ENCODE results near the gene GPC3.
"Not testable (repeated sequence)": the region's sequence is repeated elsewhere in the genome, so short reads cannot be mapped to it uniquely, and the experiment has no call there.

GPC3 gene

DNA sequence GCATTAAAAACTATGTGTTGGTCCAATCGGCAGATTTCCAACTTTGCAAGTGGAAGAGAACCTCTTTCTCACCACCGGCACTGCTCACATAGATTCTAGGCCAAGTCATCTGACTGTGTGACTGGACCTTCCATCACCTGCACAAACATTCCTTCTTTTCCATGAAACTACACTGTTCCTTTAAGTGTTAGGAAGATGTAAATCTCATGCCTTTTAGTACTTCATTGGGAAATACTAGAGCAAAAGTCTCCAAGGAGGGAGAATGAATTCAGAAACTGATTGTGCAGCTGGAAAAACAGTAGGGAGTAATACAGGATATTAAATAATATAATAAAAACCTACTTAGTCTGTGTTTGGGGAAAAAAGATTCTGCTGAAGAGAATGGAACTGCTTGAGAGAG lies 238.2 kb downstream of the GPC3 start:
- DNase-seq = no peak

DNA sequence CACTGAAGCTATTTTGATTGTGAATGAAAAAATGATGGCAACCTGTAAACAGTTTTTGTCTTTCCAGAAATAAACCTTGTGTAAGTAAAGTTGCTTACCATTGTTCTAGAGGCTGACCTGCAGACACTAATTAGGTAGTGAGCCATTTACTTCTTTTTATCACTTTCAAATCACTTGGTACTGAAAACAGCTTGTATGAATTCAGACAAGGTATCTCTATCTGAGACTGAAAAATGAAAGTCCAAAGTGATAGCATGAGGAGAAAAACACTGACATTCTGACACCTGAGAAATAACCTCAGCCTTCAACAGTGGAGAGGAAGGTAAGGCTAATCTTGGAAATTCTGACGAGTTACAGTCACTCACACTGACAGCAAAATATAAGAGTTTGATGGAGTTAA lies 238.8 kb downstream of the GPC3 start:
- DNase-seq = no peak

DNA sequence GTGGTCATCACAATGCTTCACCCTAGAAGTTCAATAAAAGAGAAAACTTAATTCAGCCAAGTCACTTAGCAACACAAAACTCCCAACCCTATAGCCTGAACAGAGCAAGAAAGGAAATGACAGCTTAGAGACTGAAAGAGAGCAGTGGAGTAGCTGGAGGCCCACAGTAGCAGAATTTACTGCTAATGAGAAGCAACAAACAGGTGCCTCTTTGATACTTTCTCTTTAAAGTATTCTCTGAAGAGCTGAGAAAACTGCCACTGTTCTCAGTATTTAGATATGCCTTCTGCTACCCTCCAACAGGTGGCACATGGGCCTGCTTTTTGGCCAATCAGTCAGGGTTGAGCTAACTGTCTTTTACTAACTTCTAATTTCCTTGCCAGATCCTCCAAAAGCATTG lies 240.0 kb downstream of the GPC3 start:
- DNase-seq = no peak

- no peak for DNase-seq
These were observed 242.6 kb downstream of the GPC3 start for GRCh38 chrX:133742602-133743305.

- peak; percentile 38 for DNase-seq
These were observed 244.1 kb downstream of the GPC3 start for GRCh38 chrX:133741303-133741702.

DNA sequence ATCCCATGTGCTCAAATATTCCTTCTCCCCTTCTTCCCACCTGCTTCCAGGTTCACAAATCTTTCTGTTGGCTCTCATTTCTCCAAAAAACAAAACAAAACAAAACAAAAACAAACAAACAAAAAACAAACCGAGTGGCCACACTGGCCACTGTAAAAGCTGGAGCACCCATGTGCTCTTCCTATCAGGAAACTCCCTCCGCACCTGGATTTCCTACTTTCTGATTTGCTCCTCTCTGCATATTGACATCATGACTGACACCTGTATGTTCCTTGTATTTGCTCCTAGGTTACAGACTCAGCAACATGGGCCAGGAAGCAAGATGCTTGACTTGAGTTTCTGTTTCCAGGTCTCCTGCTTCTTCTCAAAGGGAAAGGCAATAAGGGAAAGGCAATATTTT lies 258.8 kb downstream of the GPC3 start:
- DNase-seq = no peak

DNA sequence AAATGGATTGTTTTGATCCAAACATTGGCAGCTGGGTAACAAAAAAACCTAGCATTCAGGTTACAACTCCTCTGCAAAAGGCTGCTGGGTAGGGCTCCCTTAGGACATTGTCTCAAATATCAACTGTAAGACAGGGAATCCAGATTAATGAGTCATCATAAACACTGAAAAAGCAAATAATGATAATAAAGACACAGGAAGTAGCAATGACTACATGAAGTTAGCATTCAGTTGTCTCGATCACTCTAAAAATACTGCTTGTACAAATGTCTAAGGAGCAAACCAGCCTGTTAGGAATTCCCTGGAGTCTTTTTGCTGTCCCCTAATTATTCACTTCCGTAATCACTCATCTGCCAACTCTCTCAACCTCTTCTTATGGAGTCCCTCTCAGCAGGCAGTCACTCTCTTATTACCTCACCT lies 259.2 kb downstream of the GPC3 start:
- peak; percentile 68 for DNase-seq

DNA sequence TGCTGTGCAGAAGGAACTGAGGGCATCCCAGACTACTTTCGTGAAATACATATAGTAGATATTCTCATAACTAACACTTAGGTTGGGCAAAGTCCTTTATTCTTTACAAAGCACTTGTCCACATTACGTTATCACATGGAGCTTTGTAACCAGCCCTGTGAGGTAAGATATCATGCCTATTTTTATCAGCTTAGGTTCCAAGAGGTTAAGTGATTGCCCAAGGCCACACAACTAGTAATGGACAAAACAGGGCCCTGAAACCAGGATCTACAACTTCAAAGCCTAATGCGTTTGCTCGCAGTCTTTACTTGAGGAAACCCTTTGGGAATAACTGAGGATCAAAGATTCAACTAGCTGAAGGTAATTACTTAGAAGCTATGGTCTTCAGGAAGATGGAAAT lies 261.5 kb downstream of the GPC3 start:
- no peak for DNase-seq

DNA sequence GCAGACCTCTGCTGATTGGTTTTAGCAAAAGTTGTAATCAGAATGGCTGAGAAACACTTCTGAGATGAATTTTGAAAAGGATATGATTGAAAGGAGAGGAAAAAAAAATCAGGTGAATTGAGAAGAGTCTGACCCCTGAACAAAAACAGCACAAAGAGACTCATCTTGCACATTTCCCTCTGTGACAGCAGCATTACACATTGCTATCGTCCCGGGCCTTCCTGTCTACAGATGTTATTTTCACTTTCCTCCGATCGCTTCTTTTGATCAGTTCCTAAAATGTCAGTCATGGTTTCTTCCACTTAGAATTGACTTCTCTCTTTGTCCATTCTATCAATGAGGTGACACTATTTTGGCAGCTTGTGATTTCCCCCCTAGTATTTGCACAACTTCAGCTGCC lies 262.6 kb downstream of the GPC3 start:
- DNase-seq = no peak

DNA sequence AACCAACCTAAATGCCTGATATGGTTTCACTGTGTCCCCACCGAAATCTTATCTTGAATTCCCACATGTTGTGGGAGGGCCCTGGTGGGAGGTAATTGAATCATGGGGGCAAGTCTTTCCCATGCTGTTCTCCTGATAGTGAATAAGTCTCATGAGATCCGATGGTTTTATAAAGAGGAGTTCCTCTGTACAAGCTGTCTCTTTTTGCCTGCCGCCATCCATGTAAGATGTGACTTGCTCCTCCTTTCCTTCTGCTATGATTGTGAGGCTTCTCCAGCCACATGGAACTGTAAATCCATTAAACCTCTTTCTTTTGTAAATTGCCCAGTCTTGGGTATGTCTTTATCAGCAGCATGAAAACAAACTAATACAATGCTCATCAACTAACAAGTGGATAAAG lies 265.1 kb downstream of the GPC3 start:
- DNase-seq = not testable (repeated sequence)

- DNase-seq = no peak
These were observed 269.7 kb downstream of the GPC3 start for GRCh38 chrX:133715715-133716114.

GRCh38 chrX:133709501-133709900 lies 275.9 kb downstream of the GPC3 start:
- DNase-seq = no peak

GRCh38 chrX:133706890-133707289 lies 278.5 kb downstream of the GPC3 start:
- DNase-seq = no peak

GRCh38 chrX:133702230-133702629 lies 283.2 kb downstream of the GPC3 start:
- DNase-seq = no peak

DNA sequence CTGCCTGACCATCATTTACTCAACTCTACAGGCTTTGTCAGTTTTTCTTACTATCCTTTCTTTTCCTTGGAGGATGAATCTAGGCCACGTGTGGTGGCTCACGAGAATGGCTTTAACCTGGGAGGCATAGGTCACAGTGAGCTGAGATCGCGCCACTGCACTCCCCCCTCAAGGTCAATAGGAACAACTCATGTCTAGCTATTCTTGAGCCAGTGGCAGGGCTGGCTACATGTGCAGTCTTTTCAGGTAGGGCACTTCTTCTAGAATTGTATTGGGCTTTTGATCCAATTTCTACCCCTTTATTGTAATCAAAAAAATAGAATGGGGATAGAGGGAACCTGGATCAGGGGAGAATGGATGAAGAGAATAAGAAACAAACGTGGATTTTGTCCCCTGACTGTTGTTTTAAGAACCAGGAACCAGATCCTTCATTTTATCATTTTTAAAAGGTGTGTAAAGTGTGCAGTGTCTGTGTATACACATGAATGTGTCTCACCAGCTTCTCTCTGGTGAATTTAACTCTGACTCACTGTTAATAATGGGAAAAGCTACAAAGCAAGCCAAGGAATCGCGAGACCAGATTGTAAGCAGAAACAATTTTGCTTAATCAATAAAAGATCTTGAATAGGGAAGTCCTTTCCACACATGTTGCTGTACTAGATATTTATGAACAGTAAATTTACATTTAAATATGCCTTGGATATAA lies 286.2 kb downstream of the GPC3 start:
- DNase-seq = peak; percentile 1

- peak; percentile 30 for DNase-seq
These were observed 287.1 kb downstream of the GPC3 start for GRCh38 chrX:133698298-133698697.

DNA sequence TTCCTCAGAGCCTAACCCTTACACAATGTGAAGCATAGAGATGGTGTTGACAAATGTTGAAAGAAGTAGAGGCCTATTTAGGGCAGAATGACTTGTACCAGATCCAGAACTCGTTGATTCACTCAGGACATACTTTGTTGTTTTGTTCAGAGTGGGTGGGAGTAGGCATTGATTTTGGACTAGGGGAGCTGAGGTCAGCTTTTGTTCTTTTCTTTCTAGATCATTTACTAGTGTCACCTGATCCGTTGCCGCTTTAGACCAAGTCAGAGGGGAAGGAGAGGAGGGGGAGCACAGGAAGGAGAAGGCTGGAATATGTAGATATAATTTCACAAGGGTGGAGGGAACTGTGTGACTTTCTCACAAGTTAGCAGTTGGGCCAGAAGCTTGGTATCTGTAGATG lies 287.7 kb downstream of the GPC3 start:
- no peak for DNase-seq

DNA sequence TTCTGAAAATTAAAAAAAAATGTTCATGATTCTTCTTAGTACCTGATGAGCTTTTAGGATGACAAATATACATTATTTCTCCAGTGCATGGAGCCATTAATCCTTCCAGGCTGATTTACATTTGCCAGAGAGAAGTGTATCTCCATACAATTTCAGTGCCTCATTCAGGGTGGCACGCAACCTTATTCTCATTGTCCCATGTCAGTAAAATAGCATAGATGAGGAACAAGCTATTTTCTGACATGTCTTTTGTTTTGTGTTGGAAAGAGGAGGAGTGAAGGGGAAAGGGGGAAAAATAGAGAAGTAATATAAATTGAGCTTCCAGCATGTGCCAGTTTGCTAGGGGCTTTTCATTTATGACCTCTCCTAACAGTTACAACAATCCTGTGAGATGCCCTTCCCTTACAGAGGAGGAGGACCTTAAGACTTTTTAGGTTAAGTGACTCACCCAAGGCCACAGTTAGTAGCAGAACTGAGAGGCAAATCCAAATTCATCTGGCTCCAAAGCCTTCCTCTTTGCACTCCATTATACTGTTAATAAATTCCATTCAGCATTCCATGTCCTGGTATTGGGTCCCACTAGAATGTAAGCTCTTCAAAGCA lies 295.3 kb downstream of the GPC3 start:
- no peak for DNase-seq

GRCh38 chrX:133685822-133686221 lies 299.6 kb downstream of the GPC3 start:
- peak; percentile 4 for DNase-seq

- DNase-seq = no peak
These were observed 303.5 kb downstream of the GPC3 start for GRCh38 chrX:133681897-133682296.

GRCh38 chrX:133681421-133681820 lies 304.0 kb downstream of the GPC3 start:
- DNase-seq = no peak

DNA sequence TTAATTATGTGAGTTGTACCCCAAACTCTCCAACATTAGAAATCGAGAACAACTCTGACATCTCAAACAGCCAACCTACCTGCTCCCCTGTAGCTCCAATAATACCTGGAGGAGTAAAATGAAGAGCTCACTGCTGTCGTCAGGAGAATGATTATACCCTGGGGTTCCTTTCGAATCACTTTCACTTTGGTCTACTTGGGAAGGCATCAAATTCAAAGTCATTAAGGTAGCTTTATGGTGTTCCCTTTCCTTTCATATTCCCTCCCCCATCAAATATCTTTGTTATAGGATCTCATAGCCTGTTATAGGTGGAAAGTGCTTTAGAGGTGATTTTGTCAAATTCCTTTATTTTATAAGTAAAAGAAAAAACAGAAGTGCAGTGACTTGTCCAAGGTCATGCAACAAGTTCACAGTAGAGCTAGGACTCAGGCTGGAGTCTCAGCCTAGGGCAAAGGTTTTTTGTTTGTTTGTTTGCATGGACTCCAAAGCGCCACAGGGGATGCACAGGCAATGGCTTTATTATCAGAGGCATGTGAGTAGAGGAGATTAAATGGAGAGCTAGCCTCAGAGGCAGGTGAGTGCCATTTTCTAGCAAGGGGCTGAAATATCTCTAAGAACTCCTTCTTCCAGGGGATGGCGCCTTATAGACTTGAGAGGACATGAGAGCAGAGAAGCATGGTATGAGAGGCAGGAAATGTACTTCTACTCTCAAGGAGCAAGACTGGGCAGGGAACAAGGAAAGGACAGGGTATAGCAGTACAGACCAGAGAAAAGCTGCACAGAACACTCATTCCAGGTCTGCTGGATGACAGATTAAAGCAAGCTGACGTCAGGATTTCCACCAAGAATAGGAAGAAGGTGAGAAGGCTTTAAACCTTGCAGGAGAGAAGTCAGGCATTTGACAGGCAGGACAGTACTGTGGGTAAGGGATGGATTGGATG lies 308.0 kb downstream of the GPC3 start:
- DNase-seq = no peak
